Measurements from ENCODE around the gene SLC8A1. TPM values are rescaled to one million over a fixed set of nuclear protein-coding genes. Genes with fewer than 3 reads are reported as not detected.
A peak's percentile ranks its signal among the peaks of the same experiment; 100 is the strongest.

Gene SLC8A1
- total and polyA plus RNA-seq, 8 donors = 5.4 to 39.7 (median 6.6) TPM

DNA sequence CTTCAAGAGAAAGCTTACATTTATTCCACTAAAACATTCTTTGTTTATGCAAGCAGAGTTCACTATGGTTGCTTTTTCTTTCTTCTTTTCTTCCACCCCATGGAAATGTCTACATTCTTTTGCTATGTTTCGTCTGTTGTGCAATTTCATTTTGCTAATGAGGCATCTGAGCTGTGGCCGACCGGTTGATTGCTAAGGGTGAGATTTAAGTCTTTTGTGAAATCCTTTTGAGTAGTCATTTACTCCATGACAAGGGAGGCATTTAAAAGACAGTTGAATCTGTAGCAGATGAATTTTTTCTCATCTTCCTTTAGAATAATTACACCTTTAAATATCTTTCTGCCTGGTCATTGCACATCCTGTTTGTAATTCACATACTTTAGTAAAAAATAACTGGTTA lies 348.7 kb downstream of the SLC8A1 start:
- TF ChIP-seq, protein P1, sequence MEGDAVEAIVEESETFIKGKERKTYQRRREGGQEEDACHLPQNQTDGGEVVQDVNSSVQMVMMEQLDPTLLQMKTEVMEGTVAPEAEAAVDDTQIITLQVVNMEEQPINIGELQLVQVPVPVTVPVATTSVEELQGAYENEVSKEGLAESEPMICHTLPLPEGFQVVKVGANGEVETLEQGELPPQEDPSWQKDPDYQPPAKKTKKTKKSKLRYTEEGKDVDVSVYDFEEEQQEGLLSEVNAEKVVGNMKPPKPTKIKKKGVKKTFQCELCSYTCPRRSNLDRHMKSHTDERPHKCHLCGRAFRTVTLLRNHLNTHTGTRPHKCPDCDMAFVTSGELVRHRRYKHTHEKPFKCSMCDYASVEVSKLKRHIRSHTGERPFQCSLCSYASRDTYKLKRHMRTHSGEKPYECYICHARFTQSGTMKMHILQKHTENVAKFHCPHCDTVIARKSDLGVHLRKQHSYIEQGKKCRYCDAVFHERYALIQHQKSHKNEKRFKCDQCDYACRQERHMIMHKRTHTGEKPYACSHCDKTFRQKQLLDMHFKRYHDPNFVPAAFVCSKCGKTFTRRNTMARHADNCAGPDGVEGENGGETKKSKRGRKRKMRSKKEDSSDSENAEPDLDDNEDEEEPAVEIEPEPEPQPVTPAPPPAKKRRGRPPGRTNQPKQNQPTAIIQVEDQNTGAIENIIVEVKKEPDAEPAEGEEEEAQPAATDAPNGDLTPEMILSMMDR (IDR thresholded peaks at IDR 0.05) = no peak
- H3K9me3 ChIP-seq = no peaks in the 10 kb centered on the region
- no peaks in the 10 kb centered on the region for H3K36me3 ChIP-seq
- no peaks in the 10 kb centered on the region for H3K27me3 ChIP-seq
- DNase-seq = peak in 1 of 4 donors; percentile 31
- intact Hi-C loops (cut with DNase I) = no loop called here
- no peak overlapping the region for H3K4me3 ChIP-seq
- ATAC-seq = peak; percentile 26
- H3K4me1 ChIP-seq = no peaks in the 10 kb centered on the region
- peak overlapping the region in 1 of 2 donors; percentile 22 for H3K27ac ChIP-seq

DNA sequence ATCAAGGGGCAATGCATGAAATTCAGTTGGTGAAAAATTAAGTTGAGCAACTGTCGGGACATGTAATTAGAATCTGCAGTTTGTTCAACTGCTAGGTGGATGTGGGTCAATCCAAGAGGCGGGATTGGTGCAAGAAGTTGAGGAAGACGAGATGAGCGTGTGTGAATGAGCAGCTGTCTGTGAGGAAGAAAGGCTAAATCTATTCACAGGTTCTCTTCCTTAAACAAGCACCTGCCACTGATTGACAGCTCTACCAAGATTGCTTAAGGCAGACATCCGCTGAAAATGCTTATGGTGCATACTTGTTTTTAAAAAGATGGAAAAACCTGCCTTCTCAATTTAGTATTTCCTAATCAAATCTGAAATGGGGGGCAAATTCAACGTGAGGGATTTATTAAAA lies 349.4 kb downstream of the SLC8A1 start:
- Histone ChIP-seq H3K27me3 (no peaks in the 10 kb centered on the region), H3K4me1 (no peaks in the 10 kb centered on the region), H3K4me3 (no peak overlapping the region), H3K9me3 (no peaks in the 10 kb centered on the region), H3K36me3 (no peaks in the 10 kb centered on the region), H3K27ac (no peak overlapping the region)
- ATAC-seq = no peak
- intact Hi-C loops (cut with DNase I) = no loop called here
- TF ChIP-seq, protein P1 (IDR thresholded peaks at IDR 0.05) = no peak
- no peak for DNase-seq

- H3K36me3 ChIP-seq = no peaks in the 10 kb centered on the region
- H3K9me3 ChIP-seq = no peaks in the 10 kb centered on the region
- H3K4me3 ChIP-seq = no peak overlapping the region
- intact Hi-C loops (cut with DNase I) = no loop called here
- H3K27ac ChIP-seq = no peak overlapping the region
- no peaks in the 10 kb centered on the region for H3K27me3 ChIP-seq
- no peak for ATAC-seq
- H3K4me1 ChIP-seq = no peaks in the 10 kb centered on the region
- TF ChIP-seq, protein P1 (IDR thresholded peaks at IDR 0.05) = no peak
- DNase-seq = no peak
These were observed 350.7 kb downstream of the SLC8A1 start for GRCh38 chr2:40101131-40101575.

- Histone ChIP-seq H3K4me1 (no peaks in the 10 kb centered on the region), H3K27me3 (no peaks in the 10 kb centered on the region), H3K4me3 (no peak overlapping the region), H3K9me3 (no peaks in the 10 kb centered on the region), H3K27ac (no peak overlapping the region), H3K36me3 (no peaks in the 10 kb centered on the region)
- DNase-seq (no peak), ATAC-seq (no peak)
- intact Hi-C loops (cut with DNase I) = no loop called here
- TF ChIP-seq, protein P1 (IDR thresholded peaks at IDR 0.05) = no peak
These were observed 351.2 kb downstream of the SLC8A1 start for GRCh38 chr2:40100676-40101075.

GRCh38 chr2:40098786-40099470 lies 353.0 kb downstream of the SLC8A1 start:
- no peaks in the 10 kb centered on the region for H3K27me3 ChIP-seq
- DNase-seq (no peak), ATAC-seq (no peak)
- TF ChIP-seq, protein P1 (IDR thresholded peaks at IDR 0.05) = no peak
- no peak overlapping the region for H3K4me3 ChIP-seq
- intact Hi-C loops (cut with DNase I) = no loop called here
- no peaks in the 10 kb centered on the region for H3K4me1 ChIP-seq
- H3K9me3 ChIP-seq = no peaks in the 10 kb centered on the region
- H3K27ac ChIP-seq = no peak overlapping the region
- no peaks in the 10 kb centered on the region for H3K36me3 ChIP-seq

Data from left lung (tissue), 10 donors.